Suprapubic skin (tissue), 4 donors: Measurements from ENCODE around the gene CTSD.

Experiments
- POLR2A ChIP-seq, 2 donors: fragments of 450-650 bp; IDR thresholded peaks; one replicate each; pipeline ENCODE4 v1.6.1; 2017; ENCODE audit warnings: antibody characterized with exemption in 2 of 2, mild to moderate bottlenecking in 2 of 2, moderate library complexity in 2 of 2
- POLR2AphosphoS5 ChIP-seq, 3 donors: sonication (generic); formaldehyde crosslinking; IDR thresholded peaks; one replicate each; pipeline ENCODE4 v1.6.1; 2017; ENCODE audit warnings: antibody characterized with exemption in 3 of 3
- TF ChIP-seq, protein P1 (sequence below), 2 donors: fragments of 200-600 bp in 1 of 2; fragments of 450-650 bp in 1 of 2; sonication (generic) in 1 of 2; IDR thresholded peaks; one replicate each; pipeline ENCODE4 v1.5.1; 2016 to 2019; ENCODE audit warnings: antibody characterized with exemption in 2 of 2, mild to moderate bottlenecking in 1 of 2, moderate library complexity in 1 of 2

DNA sequence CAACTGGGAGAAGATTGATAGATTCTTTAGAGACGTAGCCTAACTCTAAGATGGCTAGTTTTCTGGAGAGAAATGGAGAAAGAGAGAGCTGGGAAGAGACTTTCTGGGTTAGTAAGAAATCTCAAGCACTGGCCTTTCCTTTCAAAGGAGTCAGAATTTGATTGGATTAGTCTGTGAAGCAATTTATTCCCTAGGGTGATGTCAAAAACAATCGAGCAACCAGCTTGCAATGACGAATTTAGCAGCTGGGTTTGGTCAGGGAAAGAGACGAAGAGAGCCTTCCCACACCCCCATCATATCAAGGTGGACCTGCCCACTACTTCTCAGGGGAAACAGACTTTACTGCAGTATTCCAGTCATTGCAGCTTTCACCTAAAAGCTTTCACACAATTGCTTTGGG, 56.0 kb downstream of the CTSD start:
- TF ChIP-seq, protein P1, sequence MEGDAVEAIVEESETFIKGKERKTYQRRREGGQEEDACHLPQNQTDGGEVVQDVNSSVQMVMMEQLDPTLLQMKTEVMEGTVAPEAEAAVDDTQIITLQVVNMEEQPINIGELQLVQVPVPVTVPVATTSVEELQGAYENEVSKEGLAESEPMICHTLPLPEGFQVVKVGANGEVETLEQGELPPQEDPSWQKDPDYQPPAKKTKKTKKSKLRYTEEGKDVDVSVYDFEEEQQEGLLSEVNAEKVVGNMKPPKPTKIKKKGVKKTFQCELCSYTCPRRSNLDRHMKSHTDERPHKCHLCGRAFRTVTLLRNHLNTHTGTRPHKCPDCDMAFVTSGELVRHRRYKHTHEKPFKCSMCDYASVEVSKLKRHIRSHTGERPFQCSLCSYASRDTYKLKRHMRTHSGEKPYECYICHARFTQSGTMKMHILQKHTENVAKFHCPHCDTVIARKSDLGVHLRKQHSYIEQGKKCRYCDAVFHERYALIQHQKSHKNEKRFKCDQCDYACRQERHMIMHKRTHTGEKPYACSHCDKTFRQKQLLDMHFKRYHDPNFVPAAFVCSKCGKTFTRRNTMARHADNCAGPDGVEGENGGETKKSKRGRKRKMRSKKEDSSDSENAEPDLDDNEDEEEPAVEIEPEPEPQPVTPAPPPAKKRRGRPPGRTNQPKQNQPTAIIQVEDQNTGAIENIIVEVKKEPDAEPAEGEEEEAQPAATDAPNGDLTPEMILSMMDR (IDR thresholded peaks at IDR 0.05), result no peak
- TF ChIP-seq POLR2A (IDR thresholded peaks at IDR 0.05), result no peak
- no peak for TF ChIP-seq POLR2AphosphoS5 (IDR thresholded peaks at IDR 0.05)
